ENCODE data around the gene HECTD4.

The HECTD4 gene

DNA sequence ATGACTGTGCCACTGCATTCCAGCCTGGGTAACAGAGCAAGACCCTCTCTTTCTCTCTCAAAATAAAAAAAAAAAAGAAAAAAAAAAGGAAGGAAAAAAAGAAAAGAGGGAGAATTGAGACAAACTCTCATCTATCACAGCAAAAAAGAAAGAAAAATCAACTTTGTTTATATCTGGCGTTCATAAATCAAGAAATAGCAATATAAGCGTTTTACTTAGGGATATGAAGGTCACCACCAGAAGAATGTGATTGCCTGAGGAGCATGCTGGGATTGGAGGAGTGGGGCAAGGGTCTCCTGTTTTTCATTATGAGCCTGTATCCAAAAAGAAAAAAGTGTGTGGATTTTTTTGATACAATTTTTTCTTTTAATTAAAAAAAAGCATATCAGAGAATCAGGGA is 78.4 kb downstream of the HECTD4 start:
- Histone ChIP-seq H3K4me3 (ENCODE audit: control insufficient read depth in 1 of 7, extremely low read depth in 1 of 7, insufficient read depth in 4 of 7, low read depth in 2 of 7, low read length in 6 of 7) (no peak overlapping the region), H3K9me3 (ENCODE audit: control extremely low read depth in 1 of 5, control insufficient read depth in 4 of 5, insufficient read depth in 2 of 5, low read depth in 1 of 5, low read length in 4 of 5) (no peaks in the 10 kb centered on the region), H3K27ac (ENCODE audit: insufficient read depth in 1 of 2, low read depth in 1 of 2, low read length in 2 of 2, poor library complexity in 1 of 2, severe bottlenecking in 2 of 2) (no peak overlapping the region), H3K4me1 (ENCODE audit: control extremely low read depth in 1 of 4, control insufficient read depth in 4 of 4, insufficient read depth in 4 of 4, low read length in 3 of 4) (no peaks in the 10 kb centered on the region), H3K27me3 (replicated peaks in 2 of 5; ENCODE audit: control insufficient read depth in 4 of 5, insufficient read depth in 5 of 5, low read length in 4 of 5) (no peaks in the 10 kb centered on the region), H3K36me3 (ENCODE audit: control insufficient read depth in 4 of 4, insufficient read depth in 4 of 4, low read length in 3 of 4) (peaks cover 15 to 42% (median 22%) of the 10 kb centered on the region in 4 experiments)
- ChIA-PET CTCF (no interaction called here), POLR2A (no interaction called here)
- WGBS (ENCODE audit: insufficient coverage): no CpG with 5 or more reads among the region's 2 CpGs
- no peak for DNase-seq

DNA sequence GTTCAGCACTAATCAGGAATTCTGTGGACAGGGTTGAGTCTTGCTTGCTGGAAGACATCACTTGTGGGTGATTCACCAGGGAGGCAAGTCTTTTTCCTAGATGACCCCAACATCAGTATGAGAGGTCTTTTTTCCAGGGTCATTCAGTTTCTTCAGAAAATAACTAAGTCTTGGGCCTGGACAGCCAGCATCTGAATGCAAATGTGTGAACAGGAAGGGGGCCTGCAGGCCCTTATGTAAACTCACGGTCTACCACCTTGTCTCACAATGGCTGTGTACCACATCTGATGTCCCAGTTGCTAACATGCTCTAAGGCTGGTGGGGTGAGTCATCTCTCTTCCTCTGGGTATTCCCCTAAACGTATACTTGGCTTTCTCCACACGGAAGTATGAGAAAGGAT is 79.2 kb downstream of the HECTD4 start:
- peak in 2 of 3 donors; percentile 41 to 47 for DNase-seq
- Histone ChIP-seq H3K36me3 (ENCODE audit: control insufficient read depth in 4 of 4, insufficient read depth in 4 of 4, low read length in 3 of 4) (peaks cover 15 to 36% (median 20%) of the 10 kb centered on the region in 4 experiments), H3K9me3 (ENCODE audit: control extremely low read depth in 1 of 5, control insufficient read depth in 4 of 5, insufficient read depth in 2 of 5, low read depth in 1 of 5, low read length in 4 of 5) (no peaks in the 10 kb centered on the region), H3K27ac (ENCODE audit: insufficient read depth in 1 of 2, low read depth in 1 of 2, low read length in 2 of 2, poor library complexity in 1 of 2, severe bottlenecking in 2 of 2) (no peak overlapping the region), H3K4me1 (ENCODE audit: control extremely low read depth in 1 of 4, control insufficient read depth in 4 of 4, insufficient read depth in 4 of 4, low read length in 3 of 4) (no peaks in the 10 kb centered on the region), H3K4me3 (ENCODE audit: control insufficient read depth in 1 of 7, extremely low read depth in 1 of 7, insufficient read depth in 4 of 7, low read depth in 2 of 7, low read length in 6 of 7) (no peak overlapping the region), H3K27me3 (replicated peaks in 2 of 5; ENCODE audit: control insufficient read depth in 4 of 5, insufficient read depth in 5 of 5, low read length in 4 of 5) (no peaks in the 10 kb centered on the region)
- ChIA-PET CTCF (no interaction called here), POLR2A (interaction anchor here (0.6 kb wide), 1 partner anchor 16 kb away, joined by 4 read pairs; no protein-coding TSS in a partner anchor)
- 90% methylated on average over 1 of the region's 3 CpGs for WGBS (ENCODE audit: insufficient coverage)

- H3K27me3 ChIP-seq (replicated peaks in 2 of 5; ENCODE audit: control insufficient read depth in 4 of 5, insufficient read depth in 5 of 5, low read length in 4 of 5): no peaks in the 10 kb centered on the region
- H3K36me3 ChIP-seq (ENCODE audit: control insufficient read depth in 4 of 4, insufficient read depth in 4 of 4, low read length in 3 of 4): peaks cover 13 to 36% (median 17%) of the 10 kb centered on the region in 4 experiments
- ChIA-PET CTCF (no interaction called here), POLR2A (no interaction called here)
- H3K9me3 ChIP-seq (ENCODE audit: control extremely low read depth in 1 of 5, control insufficient read depth in 4 of 5, insufficient read depth in 2 of 5, low read depth in 1 of 5, low read length in 4 of 5): no peaks in the 10 kb centered on the region
- DNase-seq: no peak
- no peaks in the 10 kb centered on the region for H3K4me1 ChIP-seq (ENCODE audit: control extremely low read depth in 1 of 4, control insufficient read depth in 4 of 4, insufficient read depth in 4 of 4, low read length in 3 of 4)
- no peak overlapping the region for H3K4me3 ChIP-seq (ENCODE audit: control insufficient read depth in 1 of 7, extremely low read depth in 1 of 7, insufficient read depth in 4 of 7, low read depth in 2 of 7, low read length in 6 of 7)
- 100% methylated on average over 1 of the region's 3 CpGs for WGBS (ENCODE audit: insufficient coverage)
- no peak overlapping the region for H3K27ac ChIP-seq (ENCODE audit: insufficient read depth in 1 of 2, low read depth in 1 of 2, low read length in 2 of 2, poor library complexity in 1 of 2, severe bottlenecking in 2 of 2)
These were observed 82.5 kb downstream of the HECTD4 start for GRCh38 chr12:112299704-112300103.

DNA sequence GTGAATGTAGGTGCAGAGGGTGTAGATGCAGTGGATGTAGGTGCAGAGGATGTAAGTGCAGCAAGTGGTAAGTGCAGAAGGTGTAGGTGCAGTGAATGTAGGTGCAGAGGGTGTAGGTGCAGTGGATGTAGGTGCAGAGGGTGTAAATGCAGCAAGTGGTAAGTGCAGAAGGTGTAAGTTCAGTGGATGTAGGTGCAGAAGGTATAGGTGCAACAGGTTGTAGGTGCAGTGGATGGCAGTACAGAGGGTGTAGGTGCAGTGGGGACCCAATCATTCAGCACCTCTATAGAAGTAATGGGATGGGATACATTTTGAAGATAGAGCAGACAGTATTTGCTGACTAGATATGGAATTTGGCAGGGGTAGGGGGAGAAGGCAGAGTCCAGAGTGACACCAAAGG is 85.0 kb downstream of the HECTD4 start:
- POLR2A ChIA-PET: no interaction called here
- H3K27me3 ChIP-seq (replicated peaks in 2 of 5; ENCODE audit: control insufficient read depth in 4 of 5, insufficient read depth in 5 of 5, low read length in 4 of 5): no peaks in the 10 kb centered on the region
- CTCF ChIA-PET: no interaction called here
- H3K4me1 ChIP-seq (ENCODE audit: control extremely low read depth in 1 of 4, control insufficient read depth in 4 of 4, insufficient read depth in 4 of 4, low read length in 3 of 4): peaks cover 0 to under 1% (median 0%) of the 10 kb centered on the region in 4 experiments
- DNase-seq: no peak
- H3K36me3 ChIP-seq (ENCODE audit: control insufficient read depth in 4 of 4, insufficient read depth in 4 of 4, low read length in 3 of 4): peaks cover 6 to 26% (median 13%) of the 10 kb centered on the region in 4 experiments
- no peak overlapping the region for H3K27ac ChIP-seq (ENCODE audit: insufficient read depth in 1 of 2, low read depth in 1 of 2, low read length in 2 of 2, poor library complexity in 1 of 2, severe bottlenecking in 2 of 2)
- H3K9me3 ChIP-seq (ENCODE audit: control extremely low read depth in 1 of 5, control insufficient read depth in 4 of 5, insufficient read depth in 2 of 5, low read depth in 1 of 5, low read length in 4 of 5): no peaks in the 10 kb centered on the region
- no peak overlapping the region for H3K4me3 ChIP-seq (ENCODE audit: control insufficient read depth in 1 of 7, extremely low read depth in 1 of 7, insufficient read depth in 4 of 7, low read depth in 2 of 7, low read length in 6 of 7)

DNA sequence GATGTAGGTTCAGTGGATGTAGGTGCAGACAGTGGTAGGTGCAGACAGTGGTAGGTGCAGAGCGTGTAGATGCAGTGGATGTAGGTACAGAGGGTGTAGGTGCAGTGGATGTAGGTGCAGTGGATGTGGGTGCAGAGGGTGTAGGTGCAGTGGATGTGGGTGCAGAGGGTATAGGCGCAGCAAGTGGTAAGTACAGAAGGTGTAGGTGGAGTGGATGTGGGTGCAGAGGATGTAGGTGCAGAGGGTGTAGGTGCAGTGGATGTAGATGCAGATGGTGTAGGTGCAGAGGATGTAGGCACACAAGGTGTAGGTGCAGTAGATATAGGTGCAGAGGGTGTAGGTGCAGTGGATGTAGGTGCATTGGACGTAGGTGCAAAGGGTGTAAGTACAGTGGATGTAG is 86.0 kb downstream of the HECTD4 start:
- no peak for DNase-seq
- Histone ChIP-seq H3K4me3 (ENCODE audit: control insufficient read depth in 1 of 7, extremely low read depth in 1 of 7, insufficient read depth in 4 of 7, low read depth in 2 of 7, low read length in 6 of 7) (no peak overlapping the region), H3K27ac (ENCODE audit: insufficient read depth in 1 of 2, low read depth in 1 of 2, low read length in 2 of 2, poor library complexity in 1 of 2, severe bottlenecking in 2 of 2) (no peak overlapping the region), H3K4me1 (ENCODE audit: control extremely low read depth in 1 of 4, control insufficient read depth in 4 of 4, insufficient read depth in 4 of 4, low read length in 3 of 4) (peaks cover 0 to 4% (median 0%) of the 10 kb centered on the region in 4 experiments), H3K27me3 (replicated peaks in 2 of 5; ENCODE audit: control insufficient read depth in 4 of 5, insufficient read depth in 5 of 5, low read length in 4 of 5) (no peaks in the 10 kb centered on the region), H3K9me3 (ENCODE audit: control extremely low read depth in 1 of 5, control insufficient read depth in 4 of 5, insufficient read depth in 2 of 5, low read depth in 1 of 5, low read length in 4 of 5) (no peaks in the 10 kb centered on the region), H3K36me3 (ENCODE audit: control insufficient read depth in 4 of 4, insufficient read depth in 4 of 4, low read length in 3 of 4) (peaks cover 5 to 22% (median 11%) of the 10 kb centered on the region in 4 experiments)
- 100% methylated on average over 2 of the region's 3 CpGs for WGBS (ENCODE audit: insufficient coverage)
- POLR2A ChIA-PET: no interaction called here
- CTCF ChIA-PET: no interaction called here

DNA sequence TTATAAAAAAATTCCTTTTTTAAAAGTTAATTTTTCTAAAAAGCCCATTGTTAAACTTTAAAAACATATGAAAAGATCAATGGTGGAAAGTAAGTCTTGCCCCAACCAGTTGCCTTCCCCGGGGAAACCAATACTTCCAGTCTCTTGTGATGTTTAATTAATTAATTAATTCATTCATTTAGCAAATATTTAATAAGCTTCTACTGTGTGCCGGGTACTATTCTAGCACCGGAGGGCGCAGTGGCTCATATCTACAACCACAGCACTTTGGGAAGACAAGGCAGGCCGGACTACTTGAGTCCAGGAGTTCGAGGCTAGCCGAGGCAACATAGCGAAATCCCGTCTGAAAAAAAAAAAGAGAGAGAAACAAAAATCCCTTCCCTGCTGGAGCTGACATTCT is 87.4 kb downstream of the HECTD4 start:
- no peaks in the 10 kb centered on the region for H3K27me3 ChIP-seq (replicated peaks in 2 of 5; ENCODE audit: control insufficient read depth in 4 of 5, insufficient read depth in 5 of 5, low read length in 4 of 5)
- WGBS (ENCODE audit: insufficient coverage): 91% methylated on average over 5 of the region's 9 CpGs
- no peaks in the 10 kb centered on the region for H3K9me3 ChIP-seq (ENCODE audit: control extremely low read depth in 1 of 5, control insufficient read depth in 4 of 5, insufficient read depth in 2 of 5, low read depth in 1 of 5, low read length in 4 of 5)
- H3K27ac ChIP-seq (ENCODE audit: insufficient read depth in 1 of 2, low read depth in 1 of 2, low read length in 2 of 2, poor library complexity in 1 of 2, severe bottlenecking in 2 of 2): no peak overlapping the region
- ChIA-PET CTCF (interaction anchor here (0.7 to 1.0 kb wide), 2 partner anchors 15 to 52 kb away, joined by 3 to 5 read pairs; no protein-coding TSS in a partner anchor), POLR2A (no interaction called here)
- no peak overlapping the region for H3K4me3 ChIP-seq (ENCODE audit: control insufficient read depth in 1 of 7, extremely low read depth in 1 of 7, insufficient read depth in 4 of 7, low read depth in 2 of 7, low read length in 6 of 7)
- peak; percentile 19 to 33 (median 30) for DNase-seq
- H3K36me3 ChIP-seq (ENCODE audit: control insufficient read depth in 4 of 4, insufficient read depth in 4 of 4, low read length in 3 of 4): peaks cover 6 to 24% (median 12%) of the 10 kb centered on the region in 4 experiments
- peaks cover 0 to 4% (median 0%) of the 10 kb centered on the region in 4 experiments for H3K4me1 ChIP-seq (ENCODE audit: control extremely low read depth in 1 of 4, control insufficient read depth in 4 of 4, insufficient read depth in 4 of 4, low read length in 3 of 4)

- ChIA-PET CTCF (interaction anchor here (0.7 to 0.9 kb wide), 2 partner anchors 33 to 96 kb away, joined by 3 read pairs; no protein-coding TSS in a partner anchor), POLR2A (interaction anchor here (0.6 kb wide), 1 partner anchor 212 kb away, joined by 3 read pairs; no protein-coding TSS in a partner anchor)
- DNase-seq: no peak
- Histone ChIP-seq H3K4me1 (ENCODE audit: control extremely low read depth in 1 of 4, control insufficient read depth in 4 of 4, insufficient read depth in 4 of 4, low read length in 3 of 4) (peaks cover 0 to 9% (median 4%) of the 10 kb centered on the region in 4 experiments), H3K36me3 (ENCODE audit: control insufficient read depth in 4 of 4, insufficient read depth in 4 of 4, low read length in 3 of 4) (peaks cover 4 to 18% (median 6%) of the 10 kb centered on the region in 4 experiments), H3K4me3 (ENCODE audit: control insufficient read depth in 1 of 7, extremely low read depth in 1 of 7, insufficient read depth in 4 of 7, low read depth in 2 of 7, low read length in 6 of 7) (no peak overlapping the region), H3K9me3 (ENCODE audit: control extremely low read depth in 1 of 5, control insufficient read depth in 4 of 5, insufficient read depth in 2 of 5, low read depth in 1 of 5, low read length in 4 of 5) (peaks cover 0 to 9% (median 7%) of the 10 kb centered on the region in 5 experiments), H3K27me3 (replicated peaks in 2 of 5; ENCODE audit: control insufficient read depth in 4 of 5, insufficient read depth in 5 of 5, low read length in 4 of 5) (no peaks in the 10 kb centered on the region), H3K27ac (ENCODE audit: insufficient read depth in 1 of 2, low read depth in 1 of 2, low read length in 2 of 2, poor library complexity in 1 of 2, severe bottlenecking in 2 of 2) (no peak overlapping the region)
- 100% methylated on average over 1 of the region's 1 CpG for whole genome bisulfite sequencing (ENCODE audit: insufficient coverage)
These were observed 93.6 kb downstream of the HECTD4 start for GRCh38 chr12:112288638-112289037.

All from common myeloid progenitor, CD34-positive (primary cell).